Suprapubic skin (tissue), 4 donors: ENCODE measurements around the gene FOXD4L4. TPM values are rescaled to one million over a fixed set of nuclear protein-coding genes. Genes with fewer than 3 reads are reported as not detected.
A peak's percentile ranks its signal among the peaks of the same experiment; 100 is the strongest.
"Not testable (repeated sequence)": the region's sequence is repeated elsewhere in the genome, so short reads cannot be mapped to it uniquely, and the experiment has no call there.

Experiments used
- DNase-seq, 2 donors: peaks; one replicate each; pipeline ENCODE4 v3.0.0-alpha.2; 2019; ENCODE audit warnings: low spot score in 2 of 2
- H3K27ac ChIP-seq: fragments of 200-600 bp; sonication (generic); one replicate; pipeline ENCODE4 v1.5.1; 2019
- H3K27me3 ChIP-seq: fragments of 200-600 bp; sonication (generic); one replicate; pipeline ENCODE4 v1.5.1; 2019
- H3K36me3 ChIP-seq: fragments of 200-600 bp; sonication (generic); one replicate; pipeline ENCODE4 v1.5.1; 2019
- H3K4me1 ChIP-seq: fragments of 200-600 bp; sonication (generic); one replicate; pipeline ENCODE4 v1.5.1; 2019
- H3K4me3 ChIP-seq: fragments of 200-600 bp; sonication (generic); one replicate; pipeline ENCODE4 v1.5.1; 2019; ENCODE audit warnings: mild to moderate bottlenecking
- H3K9me3 ChIP-seq: fragments of 200-600 bp; sonication (generic); one replicate; pipeline ENCODE4 v1.5.1; 2019
- WGBS: methylation state at CpG from one replicate; pipeline ENCODE4 v1.1.5; 2018; 5-methylcytosine and 5-hydroxymethylcytosine counted together
- total RNA-seq, 4 donors: library from RNA; depleted of rRNA; stranded (reverse); fragments of >200 nt; gene quantifications; one replicate each; pipeline ENCODE4 v1.1.0, GENCODE V29; 2016

FOXD4L4 gene
- total RNA-seq = under 1 TPM in 1 of 4 donors, not detected in 3; 0.40 TPM

DNA sequence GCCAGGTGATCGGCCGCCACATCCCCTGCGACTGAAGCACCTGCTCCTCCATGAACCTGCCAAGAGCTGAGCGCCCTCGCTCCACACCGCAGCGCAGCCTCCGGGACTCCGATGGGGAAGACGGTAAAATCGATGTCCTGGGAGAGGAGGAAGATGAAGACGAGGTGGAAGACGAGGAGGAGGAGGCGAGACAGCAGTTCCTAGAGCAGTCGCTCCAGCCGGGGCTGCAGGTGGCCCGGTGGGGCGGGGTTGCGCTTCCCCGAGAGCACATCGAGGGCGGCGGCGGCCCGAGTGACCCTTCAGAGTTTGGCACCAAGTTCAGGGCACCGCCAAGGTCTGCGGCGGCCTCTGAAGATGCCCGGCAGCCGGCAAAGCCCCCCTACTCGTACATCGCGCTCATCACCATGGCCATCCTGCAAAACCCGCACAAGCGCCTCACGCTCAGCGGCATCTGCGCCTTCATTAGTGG lies at the start of gene FOXD4L4:
Gene FOXD4L4, plus strand, starts transcription at position 51 of the 469 bp plus-strand sequence. Its CDS starts 0 bp downstream, at position 51.
- H3K9me3 ChIP-seq, H3K4me1 ChIP-seq, H3K27me3 ChIP-seq, H3K36me3 ChIP-seq, H3K4me3 ChIP-seq, H3K27ac ChIP-seq: not testable (repeated sequence)
- 39% methylated on average over 18 of the region's 38 CpGs for WGBS
- DNase-seq = peak in 1 of 2 donors; percentile 32

DNA sequence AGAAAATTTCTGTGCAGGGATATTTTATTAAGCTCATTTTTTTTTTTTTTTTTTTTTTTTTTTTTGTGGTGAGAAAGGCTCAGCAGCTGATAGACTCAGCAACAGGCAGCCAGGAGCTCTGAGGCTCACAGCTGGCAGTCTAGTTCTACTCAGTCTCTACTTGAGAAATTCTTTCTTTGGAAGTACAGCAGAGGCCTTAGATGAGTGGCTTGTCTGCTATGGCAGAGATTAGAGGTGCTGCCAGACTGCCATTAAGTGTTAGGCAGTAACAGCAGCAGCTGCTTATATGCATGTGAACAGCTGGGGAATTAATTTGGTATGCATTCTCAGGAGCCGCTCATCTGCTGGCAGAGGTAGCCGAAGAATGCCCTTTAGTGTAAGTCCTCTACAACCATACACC lies 33.4 kb upstream of the FOXD4L4 start:
- not testable (repeated sequence) for H3K4me3 ChIP-seq, H3K9me3 ChIP-seq, H3K36me3 ChIP-seq, H3K4me1 ChIP-seq, DNase-seq, H3K27me3 ChIP-seq, H3K27ac ChIP-seq
- no CpG with 5 or more reads among the region's 2 CpGs for WGBS

DNA sequence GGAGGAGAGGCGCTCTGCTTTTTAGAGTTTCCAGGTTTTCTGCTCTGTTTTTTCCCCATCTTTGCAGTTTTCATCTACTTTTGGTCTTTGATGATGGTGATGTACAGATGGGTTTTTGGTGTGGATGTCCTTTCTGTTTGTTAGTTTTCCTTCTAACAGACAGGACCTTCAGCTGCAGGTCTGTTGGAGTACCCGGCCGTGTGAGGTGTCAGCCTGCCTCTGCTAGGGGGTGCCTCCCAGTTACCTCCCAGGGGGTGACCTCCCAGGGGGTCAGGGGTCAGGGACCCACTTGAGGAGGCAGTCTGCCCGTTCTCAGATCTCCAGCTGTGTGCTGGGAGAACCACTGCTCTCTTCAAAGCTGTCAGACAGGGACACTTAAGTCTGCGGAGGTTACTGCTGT lies 22.5 kb upstream of the FOXD4L4 start:
- not testable (repeated sequence) for DNase-seq, H3K27me3 ChIP-seq, H3K4me1 ChIP-seq, H3K36me3 ChIP-seq, H3K9me3 ChIP-seq, H3K27ac ChIP-seq, H3K4me3 ChIP-seq
- WGBS = 89% methylated on average over 3 of the region's 5 CpGs

DNA sequence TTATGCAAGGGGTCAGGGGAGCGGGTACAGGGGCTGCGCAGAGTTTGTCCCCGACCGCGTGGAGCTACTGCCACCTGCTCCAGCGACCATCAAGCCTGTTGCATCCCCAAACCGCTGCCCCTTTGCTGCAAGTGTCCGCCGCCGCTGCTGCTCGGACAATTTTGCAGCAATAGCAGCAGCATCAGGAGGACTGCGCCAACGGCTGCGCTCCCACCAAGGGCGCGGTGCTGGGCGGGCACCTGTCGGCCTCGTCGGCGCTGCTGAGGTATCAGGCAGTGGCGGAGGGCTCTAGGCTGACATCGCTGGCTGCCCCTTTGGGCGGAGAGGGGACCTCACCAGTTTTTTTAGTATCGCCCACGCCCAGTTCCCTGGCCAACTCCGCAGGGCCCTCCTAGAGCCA lies 1.2 kb downstream of the FOXD4L4 start:
- H3K27ac ChIP-seq, H3K4me3 ChIP-seq, H3K36me3 ChIP-seq, H3K4me1 ChIP-seq, H3K9me3 ChIP-seq, DNase-seq, H3K27me3 ChIP-seq: not testable (repeated sequence)
- WGBS = no CpG with 5 or more reads among the region's 27 CpGs

Other genes starting within 250 kb of the FOXD4L4 start
- gene ZNG1E, start 61.2 kb upstream of the FOXD4L4 start, total RNA-seq = 100 to 1,000 TPM in 1 of 4 donors, 10 to 100 TPM in 3; 36.1 to 122 (median 39.9) TPM